GM18870 (cell line): Measurements from ENCODE around the gene SPO11.

Experiments
- ATAC-seq: cut with Tn5 transposase; IDR thresholded peaks from one replicate; pipeline ENCODE4 v1.9.1; 2021; ENCODE audit warnings: moderate library complexity; ENCODE audit not compliant: unreplicated experiment

The SPO11 gene

DNA sequence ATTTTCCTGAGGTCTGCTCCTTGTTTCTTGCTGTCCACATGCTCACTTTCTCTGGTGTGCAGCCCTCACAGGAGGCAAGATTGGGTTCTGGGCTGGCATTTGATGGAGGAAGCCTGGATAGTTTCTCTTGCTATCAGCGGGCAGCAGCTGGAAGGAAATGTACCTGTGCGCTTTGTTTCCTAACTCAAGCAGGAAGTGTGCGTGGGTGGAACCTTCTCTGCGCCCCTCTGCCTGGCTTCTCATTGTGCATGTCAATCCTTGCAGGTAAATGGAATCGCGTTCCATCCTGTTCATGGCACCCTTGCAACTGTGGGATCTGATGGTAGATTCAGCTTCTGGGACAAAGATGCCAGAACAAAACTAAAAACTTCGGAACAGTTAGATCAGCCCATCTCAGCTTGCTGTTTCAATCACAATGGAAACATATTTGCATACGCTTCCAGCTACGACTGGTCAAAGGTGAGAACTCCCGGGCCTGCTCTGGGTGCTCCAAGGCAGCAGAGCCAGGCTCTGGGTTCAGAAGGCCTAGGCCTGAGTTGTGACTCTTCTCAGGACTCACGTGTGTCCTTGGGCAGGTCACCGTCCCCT is 44.8 kb downstream of the SPO11 start:
- no peak for ATAC-seq

DNA sequence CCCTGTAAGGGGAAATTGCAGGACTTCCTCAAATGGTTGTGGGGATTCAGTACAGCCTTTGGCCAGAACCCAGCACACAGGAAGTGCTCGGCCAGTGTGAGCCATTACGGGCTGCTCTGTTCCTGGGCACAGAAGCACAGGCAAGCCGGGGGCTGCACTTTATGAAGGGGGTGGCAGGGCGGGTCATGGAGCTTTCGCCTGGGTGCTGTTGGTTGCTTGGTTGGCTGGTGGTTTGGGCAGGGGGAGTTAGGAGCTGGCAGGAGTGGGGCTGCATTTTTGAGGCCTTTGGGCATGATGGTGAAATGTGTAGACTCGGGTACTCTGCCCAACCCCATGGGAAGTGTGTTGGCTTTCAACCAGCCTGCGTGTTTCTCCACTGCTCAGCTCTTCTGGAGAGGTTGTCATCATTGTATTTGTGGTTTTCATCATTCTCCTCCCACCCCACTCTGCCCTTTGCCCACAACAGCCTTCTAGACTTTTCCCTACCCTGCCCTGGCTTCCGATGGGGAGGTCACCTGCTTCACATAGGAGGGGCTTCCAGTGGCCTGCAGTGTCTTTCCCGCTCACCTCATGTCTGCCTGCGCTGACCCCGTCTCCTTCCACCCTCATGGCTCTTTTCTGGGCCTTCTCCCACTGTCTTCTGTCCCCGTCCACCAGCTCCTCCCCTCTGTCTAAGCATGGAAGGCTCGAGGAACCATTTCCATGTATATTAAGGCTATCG is 45.5 kb downstream of the SPO11 start:
- ATAC-seq: no peak

DNA sequence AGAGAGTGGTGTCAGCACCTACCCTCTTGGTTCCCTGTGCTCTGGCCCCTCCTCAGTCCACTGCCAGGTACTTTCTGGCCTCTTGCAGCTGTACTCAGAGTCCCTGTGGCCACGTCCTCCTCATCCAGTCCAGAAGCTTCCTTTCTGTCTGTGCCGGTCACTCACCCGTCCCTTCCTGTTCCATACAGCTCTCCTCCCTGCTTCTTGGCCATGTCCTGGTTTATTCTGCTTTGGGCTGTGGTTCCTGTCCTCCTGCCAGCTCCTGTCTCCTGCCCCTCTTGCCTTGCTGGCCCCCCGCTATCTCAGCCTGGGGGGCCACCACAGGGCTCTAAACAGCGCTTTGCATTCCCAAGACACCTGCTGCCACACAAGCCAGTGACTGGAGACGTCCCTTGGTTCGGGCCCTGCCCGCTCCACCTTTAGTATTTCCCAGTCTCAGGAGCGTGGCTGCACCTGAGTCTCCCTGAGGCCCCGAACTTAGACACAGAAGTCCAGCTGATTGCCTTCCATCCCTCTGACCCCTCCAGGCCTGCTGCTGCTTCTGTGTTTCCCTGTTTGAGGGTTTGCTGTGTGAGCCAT is 46.1 kb downstream of the SPO11 start:
- no peak for ATAC-seq

DNA sequence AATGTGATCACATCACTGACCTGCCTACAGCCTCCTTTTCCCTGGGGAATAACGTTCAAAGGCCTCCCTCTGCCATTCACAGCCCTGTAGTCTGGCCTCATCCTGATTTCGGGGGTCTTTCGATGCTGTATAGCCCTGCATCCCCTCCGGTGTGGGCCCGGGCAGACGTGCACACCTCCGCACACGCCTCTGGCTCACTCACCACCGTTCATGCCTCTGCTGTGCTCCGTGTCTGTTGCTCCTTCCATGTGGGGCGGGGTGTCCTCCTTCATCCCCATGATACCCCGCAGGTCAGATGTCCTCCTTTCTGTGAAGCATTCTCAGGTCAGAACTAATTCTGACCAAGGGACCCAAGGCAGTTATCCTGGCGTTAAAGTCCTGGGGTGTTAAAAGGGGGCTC is 47.7 kb downstream of the SPO11 start:
- no peak for ATAC-seq

DNA sequence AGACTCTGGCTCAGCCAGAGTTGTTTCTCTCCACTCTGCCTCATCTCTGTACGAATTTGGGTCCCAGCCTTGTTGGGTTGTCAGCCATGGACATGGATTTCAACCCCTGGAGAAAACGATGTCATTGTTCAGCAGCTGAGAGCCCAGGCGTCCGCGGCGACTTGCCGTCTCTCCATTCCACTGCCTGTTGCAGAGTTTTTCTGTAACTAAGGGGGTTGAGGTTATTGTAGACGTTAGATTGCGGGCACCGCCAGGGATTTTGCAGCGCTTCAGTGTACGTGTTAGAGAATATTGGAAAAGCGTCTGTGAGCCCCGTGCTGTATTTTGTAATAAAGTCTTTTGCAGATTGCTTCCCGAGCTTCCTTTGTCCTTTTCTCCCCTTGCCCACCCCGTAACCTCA is 48.5 kb downstream of the SPO11 start:
- ATAC-seq: no peak

DNA sequence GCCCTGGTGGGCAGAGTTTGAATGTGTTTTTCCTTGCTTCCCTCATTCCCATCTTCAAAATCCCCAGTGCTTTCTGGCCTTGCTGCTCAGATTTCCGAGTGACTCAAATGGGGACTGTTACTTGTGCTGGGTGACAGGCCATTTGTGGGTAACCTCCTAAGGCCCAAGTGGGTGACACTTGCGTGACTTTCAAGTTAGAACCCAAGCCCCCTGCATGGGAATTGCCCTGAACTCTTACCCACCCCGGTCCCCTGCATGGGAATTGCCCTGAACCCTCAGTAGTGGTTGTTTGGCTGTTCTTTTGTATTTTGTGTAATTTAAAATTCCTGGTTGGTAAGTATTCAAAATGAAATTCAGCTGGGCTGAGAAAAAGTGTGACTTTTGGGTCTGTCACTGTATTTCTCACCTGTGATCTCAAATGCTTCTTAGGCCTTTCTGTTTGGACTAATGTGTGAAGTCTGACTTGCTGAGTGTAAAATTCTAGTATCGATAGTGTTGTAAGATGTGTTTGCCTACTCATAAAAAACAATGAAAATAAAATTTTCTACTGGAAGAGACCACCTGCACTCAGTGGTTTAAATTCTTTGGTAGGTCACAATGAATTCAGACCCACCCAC is 49.2 kb downstream of the SPO11 start:
- no peak for ATAC-seq

DNA sequence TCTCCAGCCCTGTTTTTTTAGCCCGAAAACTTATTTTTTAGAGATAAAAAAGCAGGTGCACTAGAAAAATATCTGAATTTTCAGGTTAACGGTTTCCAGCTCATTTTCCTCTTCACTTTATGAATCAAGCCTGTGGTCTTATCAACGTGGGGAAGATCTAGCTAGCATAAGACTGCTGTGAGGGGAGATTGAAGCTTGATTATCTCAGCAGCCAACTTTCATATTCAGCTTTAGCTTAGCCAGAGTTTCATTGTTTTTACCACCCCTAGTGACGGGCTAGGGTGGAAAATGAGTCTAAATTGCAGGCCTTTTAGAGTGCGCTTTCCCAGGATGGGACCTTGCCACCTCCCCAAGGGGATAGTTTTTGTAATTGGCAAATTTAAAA is 49.7 kb downstream of the SPO11 start:
- ATAC-seq: no peak

DNA sequence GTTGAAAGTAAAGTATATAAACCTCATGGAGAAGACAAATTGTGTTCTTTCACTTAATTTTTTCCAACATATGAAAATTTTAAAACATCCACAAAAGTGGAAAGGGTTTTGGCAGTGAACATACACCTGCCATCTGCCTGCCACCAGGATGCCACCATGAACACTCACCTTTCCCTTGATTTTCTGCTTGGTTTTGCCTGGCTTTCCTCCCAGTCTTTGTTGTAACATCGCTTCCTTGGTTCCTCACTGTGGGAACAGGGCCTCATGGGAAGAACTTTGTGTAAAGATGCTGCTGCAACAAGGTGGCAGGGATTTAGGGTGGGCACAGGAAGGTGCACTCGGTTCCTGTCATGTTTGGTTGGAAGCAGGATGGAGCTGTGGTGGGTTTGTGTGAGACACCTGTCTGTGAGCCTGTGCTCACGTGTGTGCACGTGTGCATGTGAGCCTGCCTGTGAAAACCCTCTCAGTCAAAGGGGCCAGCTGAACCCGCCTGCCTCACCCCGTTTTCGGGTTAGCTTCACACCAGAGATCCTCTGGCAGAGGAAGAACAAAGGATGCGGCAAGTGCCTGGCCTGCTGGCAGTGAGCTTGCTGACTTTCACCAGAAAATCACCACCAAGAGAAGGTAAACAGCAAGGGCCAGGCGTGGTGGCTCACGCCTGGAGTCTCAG is 50.6 kb downstream of the SPO11 start:
- no peak for ATAC-seq

DNA sequence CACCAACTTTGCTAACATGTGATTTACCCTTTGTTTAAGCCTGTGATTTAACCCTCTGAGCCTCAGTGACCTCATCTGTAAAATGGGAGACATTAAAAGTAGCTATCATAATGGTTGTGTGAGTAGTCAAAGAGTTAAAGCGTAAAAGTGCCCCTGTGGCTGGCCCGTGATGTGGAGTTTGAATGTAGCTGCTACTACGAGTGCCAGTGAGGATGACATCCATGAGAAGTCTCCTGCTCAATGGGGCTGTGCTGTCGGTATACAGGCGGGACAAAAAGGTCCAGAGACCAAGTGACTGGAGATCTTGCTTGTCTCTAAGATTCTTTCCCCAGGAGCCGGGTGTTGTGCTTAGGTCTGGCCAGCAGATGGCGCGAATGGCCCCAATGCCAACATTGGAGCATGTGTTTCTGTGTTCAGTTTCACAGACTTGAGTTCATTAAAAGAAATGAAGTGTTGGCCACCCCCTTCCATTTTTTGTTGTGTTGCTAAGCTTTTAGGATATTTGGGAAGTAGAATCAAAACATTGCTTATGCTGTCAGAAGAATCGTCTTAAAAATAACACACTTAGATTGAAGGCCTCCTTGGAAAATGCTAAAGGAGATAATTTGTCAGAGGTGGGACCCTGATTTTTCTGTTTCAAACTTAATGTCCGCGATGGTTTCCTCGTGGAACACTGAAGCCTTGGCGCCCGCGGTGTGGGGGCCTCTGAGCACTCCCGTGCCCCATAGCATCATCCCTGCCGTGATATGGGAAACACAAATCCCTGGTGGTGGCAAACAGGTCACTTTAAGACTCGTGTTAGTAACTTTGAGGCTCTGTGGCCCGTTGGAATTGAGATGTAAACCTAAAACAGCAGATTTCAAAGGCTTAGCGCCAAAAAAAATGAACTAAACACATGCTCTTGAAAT is 52.2 kb downstream of the SPO11 start:
- ATAC-seq: no peak

DNA sequence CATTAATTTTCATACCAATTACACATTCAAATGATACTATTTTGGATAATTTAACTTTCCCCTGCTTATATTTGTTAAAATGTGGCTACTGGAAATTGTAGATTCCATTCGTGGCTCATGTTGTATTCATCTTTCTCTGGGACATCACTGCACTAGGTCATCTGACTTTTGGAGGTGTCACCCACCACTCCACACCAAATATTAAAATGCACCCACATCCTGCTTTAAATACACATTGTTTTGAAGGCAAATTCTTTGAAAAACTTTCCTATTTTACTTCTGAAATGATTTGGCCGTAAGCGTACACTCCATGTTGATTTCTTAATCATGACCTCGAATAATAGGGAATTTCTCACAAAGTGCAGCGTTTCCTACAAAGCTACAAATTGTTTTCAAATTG is 52.9 kb downstream of the SPO11 start:
- ATAC-seq: no peak

DNA sequence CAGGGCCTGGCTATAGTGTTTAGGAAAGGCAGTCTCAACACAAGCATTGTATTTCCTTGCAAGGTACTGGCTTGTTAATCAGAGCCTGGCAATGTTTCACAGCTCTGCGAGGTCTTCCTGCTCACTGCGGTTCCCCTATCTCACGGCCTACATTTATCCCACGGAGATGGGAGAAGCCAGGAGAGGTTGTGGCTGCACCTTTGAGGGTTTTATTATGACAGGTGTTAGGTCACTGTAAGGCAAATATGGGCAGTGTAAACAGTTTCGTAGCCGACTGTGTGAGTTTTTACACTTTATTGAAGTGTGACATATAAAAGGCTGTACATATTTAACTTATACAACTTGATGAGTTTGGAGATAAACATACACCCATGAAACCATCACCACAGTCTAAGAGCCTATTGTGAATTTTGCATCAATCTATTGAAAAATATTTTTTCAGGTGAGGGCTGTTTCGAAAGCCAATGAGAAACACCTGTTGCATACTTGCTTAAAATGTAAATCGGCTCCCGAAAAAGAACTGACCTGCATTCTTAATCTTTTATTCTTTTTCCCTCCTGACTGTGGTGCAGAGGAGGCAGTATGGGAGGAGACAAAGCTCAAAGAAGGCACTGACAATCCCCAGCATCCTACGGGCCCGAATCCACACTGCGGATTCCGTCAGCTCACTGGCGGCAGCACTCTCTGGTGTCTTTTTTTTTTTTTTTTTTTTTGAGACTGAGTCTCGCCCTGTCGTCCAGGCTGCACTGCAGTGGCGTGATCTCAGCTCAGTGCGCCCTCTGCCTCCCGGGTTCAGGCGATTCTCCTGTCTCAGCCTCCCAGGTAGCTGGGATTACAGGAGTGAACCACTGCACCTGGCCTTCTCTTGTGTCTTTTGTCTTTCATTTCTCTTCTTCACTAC is 54.1 kb downstream of the SPO11 start:
- ATAC-seq: no peak

DNA sequence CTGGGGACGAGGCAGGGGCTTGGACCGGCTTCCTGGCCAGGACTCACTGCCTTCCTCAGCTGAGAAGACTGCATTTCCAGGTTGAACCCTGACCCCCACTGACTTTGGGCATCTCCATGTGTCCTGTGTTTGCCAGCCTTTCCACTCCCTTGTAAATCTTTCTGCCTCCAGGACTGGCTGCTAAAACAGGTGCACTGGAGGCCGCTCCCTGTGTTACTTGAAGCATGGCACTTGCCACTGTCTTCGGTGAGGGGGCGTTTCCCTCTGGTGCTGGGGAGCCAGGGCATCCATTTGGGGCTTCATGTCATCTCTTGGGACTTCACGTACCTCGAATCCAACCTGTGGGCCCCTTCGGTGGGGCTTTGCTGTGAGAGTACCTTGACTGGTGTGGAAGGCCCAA is 54.9 kb downstream of the SPO11 start:
- no peak for ATAC-seq

DNA sequence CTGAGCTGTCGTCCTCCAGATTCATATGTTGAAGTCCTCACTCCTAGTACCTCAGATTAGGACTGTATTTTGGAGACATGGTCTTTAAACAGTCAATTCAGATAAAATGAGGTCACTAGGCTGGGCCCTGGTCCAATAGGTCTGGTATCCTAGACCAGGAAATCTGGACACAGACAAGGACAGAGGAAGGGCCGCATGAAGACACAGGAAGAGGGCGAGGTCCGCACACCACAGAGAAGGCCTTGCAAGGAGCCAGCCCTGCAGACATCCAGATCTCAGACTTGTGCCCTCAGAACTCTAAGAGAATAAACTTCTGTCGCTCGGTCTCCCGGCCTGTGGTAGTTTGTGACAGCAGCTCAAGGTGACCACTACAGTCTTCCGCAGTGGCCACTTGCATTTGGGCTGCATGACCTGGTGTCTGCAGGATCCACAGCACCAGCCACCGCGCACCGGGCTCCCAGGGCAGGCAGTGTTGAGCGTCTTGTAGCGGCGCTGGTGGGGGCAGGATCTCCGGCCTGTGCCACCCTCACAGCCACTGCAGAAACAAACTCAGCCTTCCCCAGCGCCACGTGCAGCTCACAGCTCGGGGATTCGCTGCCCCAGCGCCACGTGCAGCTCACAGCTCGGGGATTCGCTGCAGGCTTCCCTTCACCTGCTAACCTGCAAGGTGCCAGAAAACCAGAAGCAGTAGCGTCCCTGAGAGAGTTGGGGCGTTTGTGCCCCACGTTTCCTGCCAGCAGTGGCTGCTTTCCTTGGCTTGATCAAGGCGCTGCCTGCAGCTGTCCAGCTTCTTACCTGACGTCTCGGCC is 55.6 kb downstream of the SPO11 start:
- ATAC-seq: no peak

DNA sequence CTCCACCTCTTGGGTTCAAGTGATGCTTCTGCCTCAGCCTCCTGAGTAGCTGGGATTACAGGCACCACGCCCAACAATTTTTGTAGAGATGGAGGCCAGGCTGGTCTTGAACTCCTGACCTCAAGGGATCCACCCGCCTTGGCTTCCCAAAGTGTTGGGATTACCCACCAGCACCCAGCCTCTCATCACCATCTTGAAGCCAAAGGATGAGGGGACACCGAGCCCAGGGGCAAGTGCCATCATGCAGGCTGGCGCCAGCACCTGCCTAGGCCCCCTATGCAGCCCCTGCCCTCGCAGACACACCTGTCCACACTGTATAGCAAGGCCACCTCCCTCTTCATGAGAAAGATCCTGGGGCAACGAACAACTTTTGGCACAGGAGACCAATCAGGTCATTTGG is 56.3 kb downstream of the SPO11 start:
- no peak for ATAC-seq

DNA sequence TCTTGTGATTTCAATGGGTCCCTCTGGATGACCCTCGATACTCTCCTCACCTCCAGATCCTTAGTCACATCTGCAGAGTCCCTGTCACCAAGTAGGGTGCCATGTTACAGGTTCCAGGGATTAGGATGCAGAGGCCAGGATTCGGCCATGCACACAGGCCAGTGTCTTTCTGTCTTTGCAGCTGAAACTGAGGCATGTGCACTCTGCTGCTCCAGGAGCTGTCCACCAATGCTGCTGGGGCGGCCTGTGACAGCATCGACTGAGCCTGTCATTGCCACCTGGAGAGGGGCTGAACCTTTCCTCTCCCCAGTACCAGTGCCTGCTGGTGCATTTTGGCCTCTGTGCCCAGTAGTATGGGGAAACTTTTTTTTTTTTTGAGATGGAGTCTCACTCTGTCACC is 57.2 kb downstream of the SPO11 start:
- no peak for ATAC-seq

DNA sequence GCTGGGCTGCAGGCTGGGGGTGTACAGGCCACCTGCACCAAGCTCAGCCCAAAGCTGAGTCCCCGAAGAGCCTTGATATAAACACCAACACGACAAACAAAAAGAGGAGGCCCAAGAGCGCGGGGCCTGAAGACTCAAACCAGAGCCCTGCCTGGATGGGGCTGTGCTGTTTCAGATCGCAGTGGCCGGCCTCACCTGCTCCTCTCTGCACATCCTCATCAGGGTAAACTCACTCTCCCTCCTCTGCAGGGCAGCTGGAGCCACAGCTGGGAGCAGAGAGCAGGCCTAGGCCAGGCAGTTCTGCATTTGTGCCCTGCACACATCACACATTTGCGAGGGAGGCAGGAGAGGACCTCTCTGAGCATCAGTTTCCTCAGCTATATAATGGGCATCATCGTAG is 57.9 kb downstream of the SPO11 start:
- no peak for ATAC-seq

DNA sequence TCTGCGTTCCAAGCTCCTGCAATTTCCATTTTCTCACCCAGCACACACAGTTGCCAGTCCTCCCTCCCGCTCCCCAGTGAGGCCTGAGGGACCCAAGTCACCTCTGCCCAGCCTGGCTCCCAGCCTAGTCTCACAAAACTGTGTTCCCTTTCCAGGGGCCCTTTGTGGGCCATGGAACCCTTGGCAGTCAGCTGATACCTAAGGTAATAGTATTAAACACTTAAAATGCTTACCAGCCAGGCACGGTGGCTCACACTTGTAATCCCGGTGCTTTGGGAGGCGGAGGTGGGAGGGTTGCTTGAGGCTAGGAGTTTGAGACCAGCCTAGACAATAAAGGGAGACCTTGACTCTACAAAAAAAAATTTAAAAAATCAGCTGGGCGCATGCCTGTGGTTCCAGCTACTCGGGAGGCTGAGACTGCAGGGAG is 58.4 kb downstream of the SPO11 start:
- no peak for ATAC-seq

DNA sequence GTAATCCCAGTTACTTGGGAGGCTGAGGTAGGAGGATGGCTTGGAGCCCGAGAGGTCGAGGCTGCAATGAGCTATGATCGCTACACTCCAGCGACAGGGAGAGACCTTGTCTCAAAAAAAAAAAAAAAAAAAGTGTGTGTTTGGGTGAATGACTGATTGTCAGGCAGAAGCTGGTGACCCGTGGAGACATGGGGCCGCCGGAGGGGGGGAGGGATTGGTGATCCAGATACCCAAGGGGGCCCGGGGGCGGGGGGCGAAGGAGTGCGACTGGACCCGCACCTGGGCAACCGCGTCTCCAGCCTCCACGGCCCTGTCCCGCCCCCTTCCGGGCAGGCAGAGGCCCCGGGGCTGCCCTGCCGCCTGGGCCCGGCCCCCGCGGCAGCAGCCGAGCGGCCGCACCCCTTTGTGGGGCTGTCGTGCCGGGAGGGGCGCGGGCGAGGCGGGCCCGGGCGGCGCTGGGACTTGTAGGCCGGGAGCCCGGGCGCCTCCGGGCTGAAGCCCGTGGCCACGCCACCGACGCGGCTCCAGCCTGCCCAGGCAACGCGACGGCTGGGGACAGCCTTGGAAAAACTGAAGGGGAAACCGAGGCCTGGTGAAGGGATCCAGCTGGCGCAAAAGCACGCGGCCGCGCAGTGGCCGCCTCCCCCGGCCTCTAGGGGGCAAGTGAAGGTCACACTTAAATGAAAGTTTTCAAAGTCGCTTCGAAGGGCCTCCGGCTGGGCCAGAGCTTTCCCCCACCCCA is 59.5 kb downstream of the SPO11 start:
- no peak for ATAC-seq
